HG03045 (cell line): Measurements from ENCODE around the gene TCFL5.

Experiments
- ATAC-seq: cut with Tn5 transposase; IDR thresholded peaks from one replicate; pipeline ENCODE4 v1.9.1; 2021; ENCODE audit warnings: mild to moderate bottlenecking, moderate library complexity; ENCODE audit not compliant: unreplicated experiment

TCFL5 gene

DNA sequence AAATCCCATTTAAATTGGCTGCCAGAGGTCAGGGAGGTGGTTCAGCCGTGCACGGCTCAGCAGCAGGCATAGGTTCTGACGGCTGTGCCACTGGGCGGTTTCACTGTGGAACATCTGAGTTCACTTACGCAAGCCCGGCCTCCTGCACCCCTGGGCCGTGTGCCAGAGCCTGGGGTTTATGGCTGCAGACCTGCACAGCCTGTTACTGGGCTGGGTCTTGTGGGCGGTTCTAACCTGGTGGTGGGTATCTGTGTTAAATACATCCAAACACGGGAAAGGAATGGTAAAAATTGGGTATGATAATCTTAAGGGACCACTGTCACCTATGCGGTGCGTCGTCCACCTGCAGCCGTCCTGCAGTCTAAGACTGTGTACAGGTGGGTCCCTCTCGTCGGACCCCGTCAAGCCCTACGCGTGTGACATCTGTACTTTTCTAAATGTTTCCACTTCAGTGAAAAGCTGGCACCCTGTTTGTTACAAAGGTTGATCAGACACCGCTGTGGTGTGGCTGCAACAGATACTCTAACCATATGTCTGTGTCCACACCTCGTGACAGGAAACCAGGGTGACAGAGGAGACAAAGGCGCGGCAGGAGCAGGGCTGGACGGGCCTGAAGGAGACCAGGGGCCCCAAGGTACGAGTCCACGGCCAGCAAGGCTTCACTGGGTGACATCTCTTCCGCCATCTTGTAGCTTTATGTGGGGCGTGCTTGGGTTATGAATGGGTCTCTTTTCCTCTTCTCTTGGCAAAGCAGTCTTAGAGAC, 23.3 kb downstream of the TCFL5 start:
- no peak for ATAC-seq

GRCh38 chr20:62837790-62838127, 23.9 kb downstream of the TCFL5 start:
- no peak for ATAC-seq

DNA sequence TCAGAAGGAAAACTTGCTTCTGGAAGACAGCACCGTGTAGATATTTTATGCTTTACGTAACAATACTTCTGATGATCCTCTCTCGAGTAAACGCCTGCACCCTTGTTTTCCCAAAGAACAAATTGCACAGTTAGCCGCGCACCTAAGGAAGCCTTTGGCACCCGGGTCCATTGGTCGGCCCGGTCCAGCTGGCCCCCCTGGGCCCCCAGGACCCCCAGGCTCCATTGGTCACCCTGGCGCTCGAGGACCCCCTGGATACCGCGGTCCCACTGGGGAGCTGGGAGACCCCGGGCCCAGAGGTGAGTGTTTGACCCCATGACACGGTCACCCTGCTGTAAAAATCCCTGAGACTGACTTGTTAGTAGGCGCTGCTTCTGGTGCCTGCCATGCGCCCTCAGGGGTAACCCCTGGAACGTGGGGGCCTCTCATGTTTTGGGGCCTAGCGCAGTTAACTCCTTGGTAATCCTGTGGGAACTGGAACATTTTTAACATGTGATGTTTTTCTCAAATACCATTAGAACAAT, 24.6 kb downstream of the TCFL5 start:
- no peak for ATAC-seq

- no peak for ATAC-seq
These were observed 25.4 kb downstream of the TCFL5 start for GRCh38 chr20:62835931-62836861.

GRCh38 chr20:62834967-62835730, 26.5 kb downstream of the TCFL5 start:
- ATAC-seq: no peak

DNA sequence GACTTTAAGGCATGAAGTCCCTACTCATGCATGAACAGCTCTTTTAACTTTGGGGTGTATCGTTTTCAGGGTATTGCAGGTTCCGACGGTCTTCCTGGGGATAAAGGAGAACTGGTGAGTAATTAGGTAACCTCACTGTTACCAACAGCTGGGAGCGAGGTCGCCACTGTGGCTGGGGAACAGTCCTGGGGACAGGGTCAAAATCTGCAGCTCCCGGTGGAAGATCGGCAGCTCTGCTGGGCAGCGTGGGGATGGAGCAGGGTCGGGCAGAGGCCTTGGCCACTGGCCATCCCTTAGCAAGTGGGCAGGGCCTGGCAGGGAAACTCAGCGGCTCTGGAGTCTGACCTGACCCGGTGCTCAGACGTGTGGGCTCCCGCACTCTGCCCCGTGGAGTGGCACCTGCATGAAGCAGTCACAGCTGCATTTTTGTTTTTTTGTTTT, 28.7 kb downstream of the TCFL5 start:
- no peak for ATAC-seq

DNA sequence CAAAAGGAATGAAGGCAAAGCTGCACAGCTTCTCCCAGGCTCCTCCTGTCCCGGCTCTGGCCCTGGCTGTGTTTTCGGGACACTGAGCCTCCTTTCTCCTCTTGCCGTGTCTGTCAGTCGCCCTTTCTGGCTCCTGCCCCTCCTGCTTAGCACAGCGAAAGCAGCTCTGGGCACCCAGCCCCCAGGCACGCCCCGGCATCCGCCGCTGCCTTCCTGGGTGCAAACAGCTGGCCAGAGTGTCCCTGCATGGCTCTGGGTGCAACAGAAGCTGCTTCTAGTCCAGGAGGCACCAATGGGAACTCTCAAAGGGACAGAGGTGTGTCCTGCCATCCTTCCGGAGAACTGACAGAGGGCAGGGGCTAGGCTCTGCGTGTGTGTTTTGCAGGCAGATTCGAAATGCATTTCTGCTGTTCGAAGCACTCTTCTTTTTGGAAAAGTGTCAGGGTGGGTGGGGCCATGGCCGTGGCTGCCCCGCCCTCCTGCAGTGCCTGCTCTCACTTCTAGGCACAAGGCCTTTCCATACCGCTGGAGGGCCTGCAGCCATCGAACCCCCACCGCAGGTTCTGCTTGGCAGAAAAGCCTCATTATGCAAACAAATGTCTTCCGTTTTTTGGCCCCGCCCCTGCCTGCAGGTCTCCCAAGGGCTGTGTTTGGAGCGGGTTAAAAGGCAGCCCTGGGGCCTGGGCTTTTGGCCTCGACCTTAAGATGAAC, 29.3 kb downstream of the TCFL5 start:
- no peak for ATAC-seq

GRCh38 chr20:62831854-62832211, 29.8 kb downstream of the TCFL5 start:
- no peak for ATAC-seq

DNA sequence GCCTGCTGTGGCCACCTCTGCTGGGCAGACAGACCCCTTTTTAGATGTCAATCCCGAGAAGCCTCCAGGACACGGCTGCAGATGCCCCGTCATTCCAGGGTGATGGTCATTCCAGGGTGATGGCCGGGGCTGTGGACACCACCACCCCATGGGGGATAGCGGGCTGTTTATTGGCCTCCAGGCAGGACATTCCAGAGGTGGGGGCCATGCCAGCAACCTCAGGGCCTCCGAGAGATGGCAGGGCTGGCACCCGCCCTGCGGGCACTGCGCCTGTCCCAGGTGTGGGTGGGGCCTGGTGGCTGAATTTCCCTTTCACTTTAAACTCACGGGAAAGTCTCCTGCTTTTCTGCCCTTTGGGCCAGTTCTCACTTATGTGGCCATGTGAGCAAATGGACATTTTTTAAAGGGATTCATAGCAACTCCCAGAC, 30.2 kb downstream of the TCFL5 start:
- ATAC-seq: no peak

GRCh38 chr20:62830821-62831220, 30.8 kb downstream of the TCFL5 start:
- ATAC-seq: no peak

DNA sequence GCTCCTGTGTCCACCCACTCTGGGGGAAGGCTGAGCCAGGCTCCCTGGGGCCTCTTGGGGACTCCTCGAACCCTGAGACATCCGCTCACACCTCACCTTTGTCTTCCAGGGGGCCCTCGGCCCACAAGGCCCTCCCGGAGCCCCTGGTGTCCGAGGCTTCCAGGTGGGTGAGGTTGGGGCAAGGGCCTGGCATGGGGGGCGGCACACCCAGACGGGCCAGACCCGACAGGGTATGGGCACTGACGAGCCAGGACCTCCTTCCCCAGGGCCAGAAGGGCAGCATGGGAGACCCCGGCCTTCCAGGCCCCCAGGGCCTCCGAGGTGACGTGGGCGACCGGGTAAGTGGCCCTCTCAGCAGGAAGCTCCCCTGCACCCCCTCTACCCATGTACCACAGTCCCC, 31.4 kb downstream of the TCFL5 start:
- ATAC-seq: no peak

DNA sequence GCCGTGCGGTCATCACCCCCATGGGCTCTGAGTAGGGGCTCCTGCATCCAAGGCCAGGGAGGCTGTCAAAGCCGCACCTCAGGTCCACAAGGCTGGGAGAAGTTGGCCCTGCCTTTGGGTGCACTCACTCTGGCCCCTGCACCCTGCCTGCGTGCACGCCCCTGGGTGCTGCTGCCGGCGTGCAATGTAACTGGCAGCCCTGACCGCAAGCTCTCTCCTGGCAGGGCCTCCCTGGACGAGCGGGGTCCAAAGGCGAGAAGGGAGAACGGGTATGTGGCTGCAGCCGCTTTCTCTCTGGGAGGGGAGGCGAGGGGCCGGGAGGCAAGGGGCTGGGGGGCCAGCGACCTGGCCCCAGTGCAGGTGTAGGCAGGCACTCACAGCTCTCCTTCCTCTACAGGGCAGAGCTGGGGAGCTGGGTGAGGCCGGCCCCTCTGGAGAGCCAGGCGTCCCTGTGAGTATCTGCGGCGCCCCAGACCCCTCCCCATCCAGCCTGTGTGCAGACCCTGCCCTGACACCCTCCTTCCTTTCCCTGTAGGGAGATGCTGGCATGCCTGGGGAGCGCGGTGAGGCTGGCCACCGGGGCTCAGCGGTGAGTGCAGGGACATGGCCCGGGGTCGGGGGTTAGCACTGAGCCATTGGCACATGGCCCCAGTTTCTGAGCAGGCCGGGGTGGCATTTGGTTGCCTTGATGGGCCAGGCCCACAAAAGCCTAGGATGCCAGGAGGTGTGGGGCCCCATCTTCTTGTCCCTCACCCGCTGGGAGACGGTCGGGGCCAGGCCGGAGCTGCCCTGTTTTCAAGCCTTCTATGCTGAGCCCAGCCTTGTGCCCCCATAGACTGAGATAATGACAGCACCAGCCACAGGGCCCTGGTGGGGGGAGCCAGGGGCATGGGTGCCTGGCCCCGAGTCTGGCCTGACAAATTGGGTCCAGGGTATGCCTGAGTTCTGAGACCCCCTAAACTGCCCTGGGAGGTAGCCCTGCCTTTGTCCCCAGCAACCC, 32.1 kb downstream of the TCFL5 start:
- ATAC-seq: no peak

GRCh38 chr20:62828511-62829230, 33.0 kb downstream of the TCFL5 start:
- ATAC-seq: no peak

DNA sequence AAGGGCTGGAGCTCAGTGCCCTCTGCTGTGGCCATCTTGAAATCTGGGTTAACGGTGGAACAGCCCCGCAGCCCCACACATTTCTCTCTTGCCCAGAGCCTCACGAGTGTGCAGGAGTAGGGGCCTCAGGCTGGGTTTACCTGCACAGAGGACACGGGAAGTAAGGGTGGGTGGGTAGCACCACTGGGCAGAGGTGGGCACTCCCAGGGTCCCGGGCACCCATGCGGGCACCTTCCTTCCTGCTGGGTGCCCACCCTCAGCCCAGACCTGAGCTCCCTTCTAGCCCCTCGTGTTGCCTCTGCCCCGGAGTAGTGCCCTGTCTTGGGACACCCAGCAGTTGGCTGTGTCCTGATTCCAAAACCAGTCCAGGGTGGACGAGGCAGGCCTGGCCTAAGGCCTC, 33.6 kb downstream of the TCFL5 start:
- no peak for ATAC-seq

DNA sequence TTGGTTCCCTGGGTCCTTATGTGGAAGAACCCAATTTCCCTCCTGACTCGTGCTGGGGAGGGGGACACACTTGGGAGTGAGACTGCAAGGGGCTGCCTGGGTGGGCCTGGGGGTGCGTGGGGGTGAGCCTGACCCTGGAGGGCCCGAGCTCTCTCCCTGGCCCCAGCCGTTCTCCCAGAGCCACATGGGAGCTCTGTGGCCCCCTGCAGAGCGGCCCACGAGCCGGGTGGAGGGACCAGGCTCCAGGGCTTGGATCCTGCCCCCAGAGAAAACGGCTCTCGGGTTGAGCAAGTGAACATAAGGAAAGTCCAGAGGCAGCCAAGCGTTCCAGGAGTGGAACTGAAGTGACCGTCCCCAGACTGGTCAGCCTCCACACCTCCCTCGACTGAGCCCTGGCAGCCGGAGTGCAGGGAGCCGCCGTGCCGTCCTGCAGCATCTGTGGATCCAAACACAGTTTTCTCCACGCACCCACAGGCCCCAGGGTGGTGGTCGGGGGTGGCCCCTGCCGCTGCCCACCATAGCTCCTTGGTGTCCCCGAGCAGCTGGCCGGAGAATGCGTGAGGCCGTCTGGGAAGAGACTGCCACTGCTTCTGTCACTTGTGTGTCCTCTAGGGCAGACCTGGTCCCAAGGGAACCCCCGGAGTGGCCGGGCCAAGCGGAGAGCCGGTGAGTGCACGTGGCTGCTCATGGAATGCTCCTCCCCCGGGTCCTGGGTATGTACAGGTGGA, 34.1 kb downstream of the TCFL5 start:
- ATAC-seq: no peak

DNA sequence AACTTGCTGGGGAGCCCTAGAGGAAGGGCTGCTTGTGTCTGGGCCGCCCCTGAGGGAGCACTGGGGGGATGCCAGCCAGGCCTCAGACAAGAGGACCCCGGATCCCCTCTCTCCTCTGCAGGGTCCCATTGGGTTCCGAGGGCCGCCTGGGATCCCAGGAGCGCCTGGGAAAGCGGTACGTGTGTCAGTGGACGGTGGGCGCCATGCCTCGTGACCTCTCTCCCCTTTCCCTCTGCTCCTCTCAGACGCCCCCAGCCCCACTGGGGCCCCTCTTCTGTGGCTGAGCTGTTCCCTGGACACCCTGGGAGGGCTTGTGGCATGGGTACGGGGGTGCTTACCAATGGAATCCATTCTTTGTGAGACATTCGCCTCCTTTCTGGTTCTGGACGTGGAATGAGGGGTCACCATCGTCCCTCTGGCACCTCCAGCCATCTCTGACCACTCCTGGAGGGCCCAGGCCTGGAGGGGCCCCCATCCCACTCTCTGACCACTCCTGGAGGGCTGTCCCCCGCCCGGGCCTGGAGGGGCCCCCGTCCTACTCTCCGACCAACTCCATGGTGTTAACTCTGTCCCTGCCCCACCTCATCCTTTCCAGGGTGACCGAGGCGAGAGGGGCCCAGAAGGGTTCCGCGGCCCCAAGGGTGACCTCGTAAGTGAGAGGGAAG, 34.8 kb downstream of the TCFL5 start:
- ATAC-seq: no peak

- no peak for ATAC-seq
These were observed 35.5 kb downstream of the TCFL5 start for GRCh38 chr20:62825986-62826645.
